Activated naive CD8-positive, alpha-beta T cell treated with anti-CD3 and anti-CD28 coated beads for 36 hours (primary cell): ENCODE measurements around the gene KRT79. TPM values are rescaled to one million over a fixed set of nuclear protein-coding genes. Genes with fewer than 3 reads are reported as not detected.

Experiments used
- DNase-seq: peaks from one replicate; pipeline ENCODE4 v3.0.0; 2021
- H3K27ac Mint-ChIP-seq: one replicate; pipeline ENCODE4 v1.8.0; 2022; ENCODE audit warnings: mild to moderate bottlenecking, moderate library complexity, mixed read lengths
- H3K27me3 Mint-ChIP-seq: one replicate; pipeline ENCODE4 v1.8.0; 2022; ENCODE audit warnings: mild to moderate bottlenecking, mixed read lengths
- H3K36me3 Mint-ChIP-seq: one replicate; pipeline ENCODE4 v1.8.0; 2021; ENCODE audit warnings: mild to moderate bottlenecking, mixed read lengths
- H3K4me1 Mint-ChIP-seq: one replicate; pipeline ENCODE4 v1.8.0; 2021; ENCODE audit warnings: mixed read lengths
- H3K4me3 Mint-ChIP-seq: one replicate; pipeline ENCODE4 v1.8.0; 2022; ENCODE audit warnings: mild to moderate bottlenecking, moderate library complexity, mixed read lengths
- H3K9me3 Mint-ChIP-seq: one replicate; pipeline ENCODE4 v1.8.0; 2022; ENCODE audit warnings: mixed read lengths
- total RNA-seq, 2 experiments: library from RNA; stranded (reverse); gene quantifications; one replicate each; pipeline ENCODE4 v1.2.3, GENCODE V29; 2021

Gene KRT79
- total RNA-seq, 2 experiments from 2014 or later, result 0.95 to 0.96 TPM

GRCh38 chr12:52821826-52822660 is 12.1 kb downstream of the KRT79 start:
- Mint-ChIP-seq H3K27me3 (no peaks in the 10 kb centered on the region), H3K4me1 (peaks cover 8% of the 10 kb centered on the region)

DNA sequence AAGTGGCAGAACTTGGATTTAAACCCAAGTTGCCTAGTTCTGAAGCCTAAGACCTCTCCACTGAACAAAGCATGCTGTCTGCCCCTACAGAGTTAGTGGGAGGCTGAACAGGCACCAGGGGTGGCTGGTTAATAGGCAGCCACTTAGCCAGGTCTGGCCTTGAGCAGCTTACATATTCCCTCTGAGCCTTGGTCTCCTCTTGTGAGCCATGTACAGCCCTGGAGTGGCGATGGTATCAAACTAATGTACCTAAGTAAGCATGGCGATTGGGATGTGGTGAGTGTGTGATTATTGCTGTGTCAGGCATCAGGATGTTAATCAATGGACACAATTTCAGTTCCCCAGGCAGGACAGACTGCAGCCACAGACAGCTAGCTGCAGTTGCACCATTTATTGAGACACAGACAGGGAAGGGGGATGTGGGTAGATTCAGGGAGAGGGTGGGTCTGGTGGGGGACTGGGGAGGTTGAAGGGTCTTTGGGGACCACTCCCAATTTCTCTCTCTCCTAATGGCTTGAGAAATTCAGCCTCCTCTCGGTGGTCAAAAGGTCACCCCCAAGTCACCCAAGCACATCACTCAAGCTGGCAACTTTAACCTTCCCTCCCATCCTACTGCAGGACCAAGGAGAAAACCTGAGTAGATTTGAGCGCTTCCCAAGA is 12.9 kb downstream of the KRT79 start:
- H3K9me3 Mint-ChIP-seq, result no peaks in the 10 kb centered on the region
- H3K36me3 Mint-ChIP-seq, result no peaks in the 10 kb centered on the region
- peaks cover 8% of the 10 kb centered on the region for H3K4me1 Mint-ChIP-seq
- H3K27me3 Mint-ChIP-seq, result no peaks in the 10 kb centered on the region
- no peak overlapping the region for H3K27ac Mint-ChIP-seq
- H3K4me3 Mint-ChIP-seq, result no peak overlapping the region
- no peak for DNase-seq

More at GRCh38 chr12:52821826-52822660, 12.1 kb downstream of the KRT79 start:
- H3K9me3 Mint-ChIP-seq, result no peaks in the 10 kb centered on the region
- H3K4me3 Mint-ChIP-seq, result no peak overlapping the region
- DNase-seq, result no peak
- H3K27ac Mint-ChIP-seq, result no peak overlapping the region
- no peaks in the 10 kb centered on the region for H3K36me3 Mint-ChIP-seq

- Mint-ChIP-seq H3K27me3 (no peaks in the 10 kb centered on the region), H3K4me1 (peaks cover 8% of the 10 kb centered on the region), H3K27ac (no peak overlapping the region), H3K4me3 (no peak overlapping the region), H3K9me3 (no peaks in the 10 kb centered on the region), H3K36me3 (no peaks in the 10 kb centered on the region)
- DNase-seq, result no peak
Observed at GRCh38 chr12:52820521-52820920, 13.6 kb downstream of the KRT79 start.

GRCh38 chr12:52819731-52820510 is 14.2 kb downstream of the KRT79 start:
- Mint-ChIP-seq H3K27ac (no peak overlapping the region), H3K4me1 (peaks cover 8% of the 10 kb centered on the region), H3K36me3 (no peaks in the 10 kb centered on the region), H3K4me3 (no peak overlapping the region), H3K9me3 (no peaks in the 10 kb centered on the region), H3K27me3 (no peaks in the 10 kb centered on the region)
- no peak for DNase-seq

- H3K4me3 Mint-ChIP-seq, result no peak overlapping the region
- DNase-seq, result no peak
- no peak overlapping the region for H3K27ac Mint-ChIP-seq
- no peaks in the 10 kb centered on the region for H3K27me3 Mint-ChIP-seq
- peaks cover 8% of the 10 kb centered on the region for H3K4me1 Mint-ChIP-seq
- H3K9me3 Mint-ChIP-seq, result no peaks in the 10 kb centered on the region
- H3K36me3 Mint-ChIP-seq, result no peaks in the 10 kb centered on the region
Observed at GRCh38 chr12:52818887-52819420, 15.2 kb downstream of the KRT79 start.

DNA sequence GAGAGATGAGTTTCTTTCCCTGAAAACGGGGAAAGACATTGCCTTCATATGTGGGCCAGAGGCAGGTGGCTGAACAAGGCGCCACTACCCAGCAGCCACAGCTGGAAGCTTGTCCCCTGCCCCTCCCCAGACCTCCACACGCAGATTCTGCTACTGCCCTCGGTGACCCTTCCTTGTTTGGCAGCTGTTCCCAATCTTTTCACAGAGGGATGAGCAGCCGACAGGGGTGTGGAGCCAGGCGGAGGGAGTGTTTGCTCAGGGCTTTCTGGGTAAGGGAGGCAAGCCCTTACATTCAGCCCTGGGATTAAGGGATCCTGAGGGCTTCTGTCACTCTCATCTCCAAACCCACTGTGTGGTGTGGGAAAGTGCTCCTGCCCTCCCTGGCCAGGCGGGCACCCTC is 15.7 kb downstream of the KRT79 start:
- no peak overlapping the region for H3K4me3 Mint-ChIP-seq

DNA sequence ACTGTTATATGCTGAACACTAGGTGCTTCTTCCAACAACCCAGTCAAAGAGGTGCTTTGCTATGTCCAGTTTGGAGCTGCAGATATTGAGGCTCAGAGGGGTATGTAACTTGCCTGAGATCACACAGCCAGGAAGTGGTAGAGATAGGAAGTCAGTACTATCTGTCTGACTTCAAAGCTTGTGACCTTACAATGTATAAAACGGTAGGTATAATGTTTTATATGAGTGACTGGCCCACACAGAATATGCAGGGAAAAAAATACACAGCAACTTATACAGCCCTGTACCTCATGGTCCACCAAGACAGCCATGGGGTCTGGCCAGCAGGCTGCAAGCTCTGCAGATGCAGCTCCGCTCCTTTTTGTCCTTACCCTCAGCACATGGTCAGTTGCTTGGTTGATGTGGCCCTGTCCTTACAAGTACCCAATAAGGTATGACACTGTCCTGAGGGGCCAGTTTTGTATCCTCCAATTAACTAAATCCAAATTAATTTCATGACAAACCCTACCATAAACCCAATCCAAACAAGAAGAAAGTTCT is 16.3 kb downstream of the KRT79 start:
- no peak overlapping the region for H3K4me3 Mint-ChIP-seq
- DNase-seq, result no peak
- H3K4me1 Mint-ChIP-seq, result peaks cover 8% of the 10 kb centered on the region
- no peak overlapping the region for H3K27ac Mint-ChIP-seq
- no peaks in the 10 kb centered on the region for H3K36me3 Mint-ChIP-seq
- H3K27me3 Mint-ChIP-seq, result no peaks in the 10 kb centered on the region
- H3K9me3 Mint-ChIP-seq, result no peaks in the 10 kb centered on the region

More for the DNA sequence above, 15.7 kb downstream of the KRT79 start:
- no peaks in the 10 kb centered on the region for H3K36me3 Mint-ChIP-seq
- no peak overlapping the region for H3K27ac Mint-ChIP-seq
- peaks cover 8% of the 10 kb centered on the region for H3K4me1 Mint-ChIP-seq
- no peaks in the 10 kb centered on the region for H3K9me3 Mint-ChIP-seq
- H3K27me3 Mint-ChIP-seq, result no peaks in the 10 kb centered on the region
- no peak for DNase-seq

GRCh38 chr12:52817003-52817698 is 17.0 kb downstream of the KRT79 start:
- peaks cover 8% of the 10 kb centered on the region for H3K4me1 Mint-ChIP-seq
- no peaks in the 10 kb centered on the region for H3K9me3 Mint-ChIP-seq
- no peak overlapping the region for H3K4me3 Mint-ChIP-seq
- H3K27me3 Mint-ChIP-seq, result no peaks in the 10 kb centered on the region
- no peak for DNase-seq
- H3K27ac Mint-ChIP-seq, result no peak overlapping the region
- H3K36me3 Mint-ChIP-seq, result no peaks in the 10 kb centered on the region

DNA sequence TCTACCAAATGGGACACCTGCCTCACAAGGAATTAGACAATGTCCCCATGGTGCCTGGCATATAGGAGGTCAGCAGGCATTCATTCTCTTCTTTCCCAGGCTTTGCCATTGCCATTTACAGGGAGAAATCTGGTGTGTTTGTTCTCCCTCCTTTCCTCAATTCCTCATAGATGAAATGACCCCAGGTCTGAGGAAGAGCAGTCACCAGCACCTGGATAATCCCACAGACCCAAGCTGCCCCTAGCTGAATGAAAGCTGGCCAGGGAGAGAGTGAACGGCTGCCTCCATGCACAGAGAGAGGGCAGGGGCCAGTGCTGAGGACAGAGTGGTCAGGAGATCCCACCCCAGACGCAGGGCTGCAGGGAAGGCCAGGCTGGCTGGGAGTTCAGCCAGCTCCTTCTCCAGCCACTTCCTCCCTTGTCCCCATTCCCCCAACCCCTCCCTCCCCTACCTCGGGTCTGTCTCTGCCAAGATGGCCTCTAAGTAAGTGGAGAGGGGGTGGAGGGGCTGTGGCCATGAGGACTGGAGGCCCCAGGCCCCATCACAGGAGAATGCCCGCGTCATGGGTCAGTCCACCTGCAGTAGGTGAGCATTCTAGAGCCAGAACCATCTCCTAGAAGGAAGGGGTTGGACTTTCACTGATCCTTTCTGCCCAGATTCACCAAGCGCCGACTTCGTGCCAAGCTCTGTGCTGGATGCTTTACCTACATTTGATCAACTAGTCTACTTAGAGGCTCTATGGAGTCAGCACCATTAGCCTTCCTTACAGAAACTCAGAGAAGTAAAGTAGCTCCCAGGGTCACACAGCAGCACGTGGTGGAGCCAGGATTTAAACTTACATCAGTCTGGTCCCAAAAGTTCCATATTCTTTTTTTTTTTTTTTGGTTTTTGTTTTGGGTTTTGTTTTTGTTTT is 18.2 kb downstream of the KRT79 start:
- Mint-ChIP-seq H3K27me3 (no peaks in the 10 kb centered on the region), H3K9me3 (no peaks in the 10 kb centered on the region), H3K4me3 (no peak overlapping the region), H3K36me3 (no peaks in the 10 kb centered on the region), H3K27ac (no peak overlapping the region), H3K4me1 (peaks cover 8% of the 10 kb centered on the region)
- DNase-seq, result no peak

DNA sequence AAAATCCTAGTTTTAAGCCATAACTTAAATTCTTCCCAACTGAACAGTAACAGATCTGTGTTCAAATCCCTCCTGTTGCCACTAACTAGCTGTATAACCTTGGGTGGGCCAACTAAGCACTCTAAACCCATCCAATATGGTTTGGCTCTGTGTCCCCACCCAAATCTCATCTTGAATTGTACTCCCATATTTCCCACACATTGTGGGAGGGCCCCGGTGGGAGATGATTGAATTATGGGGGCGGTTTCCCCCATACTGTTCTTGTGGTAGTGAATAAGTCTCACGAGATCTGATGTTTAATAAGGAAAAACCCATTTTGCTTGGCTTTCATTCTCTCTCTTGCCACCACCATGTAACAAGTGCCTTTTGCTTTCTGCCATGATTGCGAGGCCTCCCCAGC is 18.9 kb downstream of the KRT79 start:
- no peak for DNase-seq
- H3K9me3 Mint-ChIP-seq, result no peaks in the 10 kb centered on the region
- H3K36me3 Mint-ChIP-seq, result no peaks in the 10 kb centered on the region
- H3K27ac Mint-ChIP-seq, result no peak overlapping the region
- H3K4me3 Mint-ChIP-seq, result no peak overlapping the region
- H3K4me1 Mint-ChIP-seq, result peaks cover 8% of the 10 kb centered on the region
- no peaks in the 10 kb centered on the region for H3K27me3 Mint-ChIP-seq

GRCh38 chr12:52814710-52815155 is 19.4 kb downstream of the KRT79 start:
- Mint-ChIP-seq H3K4me1 (peaks cover 8% of the 10 kb centered on the region), H3K27ac (no peak overlapping the region), H3K36me3 (no peaks in the 10 kb centered on the region), H3K4me3 (no peak overlapping the region), H3K27me3 (no peaks in the 10 kb centered on the region), H3K9me3 (no peaks in the 10 kb centered on the region)
- no peak for DNase-seq

DNA sequence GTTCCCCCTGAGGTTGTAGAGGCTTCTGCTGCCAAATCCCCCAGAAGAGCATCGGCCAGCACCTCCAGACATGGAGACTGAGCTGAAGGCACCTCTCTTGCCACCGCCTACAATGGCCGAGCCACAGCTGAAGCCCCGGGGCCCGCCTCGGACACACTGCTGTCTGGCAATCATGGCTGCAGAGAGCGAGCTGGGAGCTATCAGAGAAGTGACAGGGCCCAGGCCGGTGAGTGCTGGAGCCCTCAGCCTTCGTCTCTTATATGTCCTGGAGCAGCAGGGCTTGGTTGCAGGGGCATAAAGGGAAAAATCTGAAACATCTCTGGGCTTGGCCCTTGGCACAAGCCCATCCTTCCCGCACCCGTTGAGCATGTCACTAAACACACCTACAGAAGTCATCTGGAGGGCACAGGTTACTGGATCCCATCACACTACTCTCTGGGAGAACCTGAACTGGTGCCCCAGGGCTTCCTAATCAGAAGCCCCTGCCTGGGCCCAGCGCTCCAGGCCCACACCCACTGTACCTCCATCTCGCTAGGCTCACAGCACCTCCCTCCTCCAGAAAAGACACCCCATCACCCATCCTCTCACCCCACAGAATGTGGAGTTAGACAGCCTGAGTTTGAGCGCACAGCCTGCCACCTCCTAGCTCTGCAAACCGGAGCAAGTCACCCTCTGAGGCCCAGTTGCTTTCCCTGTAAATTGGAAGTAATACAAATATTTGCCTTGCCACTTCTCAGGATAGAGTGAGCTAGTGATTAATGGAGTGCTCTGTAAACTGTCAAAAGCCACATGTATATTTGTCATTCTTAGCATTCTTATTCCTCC is 20.0 kb downstream of the KRT79 start, which contains the start of gene KRT4:
KRT4 (minus strand) TSS at position 232 of the 825 bp plus-strand sequence; CDS start at position 174, 58 bp downstream.
- H3K27me3 Mint-ChIP-seq, result no peaks in the 10 kb centered on the region
- H3K4me1 Mint-ChIP-seq, result peaks cover 8% of the 10 kb centered on the region
- H3K4me3 Mint-ChIP-seq, result no peak within 1 kb of the TSS
- H3K27ac Mint-ChIP-seq, result no peak within 1 kb of the TSS
- H3K36me3 Mint-ChIP-seq, result no peaks in the 10 kb centered on the region
- DNase-seq, result no peak
- H3K9me3 Mint-ChIP-seq, result no peaks in the 10 kb centered on the region
